GM23248 (cell line): ENCODE measurements around the gene CD244.

ENCODE experiments used
- EZH2 ChIP-seq: fragments of 200-600 bp; sonication (generic); IDR thresholded peaks from 2 replicates; pipeline ENCODE4 v1.6.1; 2018; ENCODE audit warnings: antibody characterized with exemption, mild to moderate bottlenecking; ENCODE audit not compliant: insufficient read depth, poor library complexity, severe bottlenecking
- EZH2phosphoT487 ChIP-seq: fragments of 200-600 bp; sonication (generic); IDR thresholded peaks from 2 replicates; pipeline ENCODE4 v1.6.1; 2018; ENCODE audit warnings: antibody characterized with exemption, moderate library complexity, mild to moderate bottlenecking, low read depth; ENCODE audit not compliant: insufficient read depth

GRCh38 chr1:160826546-160826945 is 36.1 kb downstream of the CD244 start:
- no peak for TF ChIP-seq EZH2
- TF ChIP-seq EZH2phosphoT487: no peak
